ENCODE measurements around the gene GRIK1.

The GRIK1 gene

GRCh38 chr21:29626801-29627470, 312.9 kb downstream of the GRIK1 start:
- H3K4me3 ChIP-seq (ENCODE audit: low read length, poor library complexity, severe bottlenecking) = no peak overlapping the region
- H3K9ac ChIP-seq (ENCODE audit: low read depth, low read length, poor library complexity, severe bottlenecking) = no peak overlapping the region
- no peak overlapping the region for H3K4me2 ChIP-seq (ENCODE audit: low read depth, low read length, poor library complexity, severe bottlenecking)
- H2AFZ ChIP-seq (ENCODE audit: low read length) = no peak overlapping the region
- H3K79me2 ChIP-seq (ENCODE audit: insufficient read depth, low read length) = no peaks in the 10 kb centered on the region
- H4K20me1 ChIP-seq (ENCODE audit: insufficient read depth, low read length, poor library complexity, severe bottlenecking) = no peaks in the 10 kb centered on the region
- H3F3A ChIP-seq (ENCODE audit: low read depth) = no peaks in the 10 kb centered on the region
- no peaks in the 10 kb centered on the region for H3K36me3 ChIP-seq (ENCODE audit: insufficient read depth, low read length)
- TF ChIP-seq CTCF (conservative IDR thresholded peaks at IDR 0.05; ENCODE audit: low read length) (no peak), EZH2phosphoT487 (IDR thresholded peaks at IDR 0.05; ENCODE audit: borderline replicate concordance) (no peak)
- H3K27me3 ChIP-seq (ENCODE audit: insufficient read depth, low read length, poor library complexity, severe bottlenecking) = no peaks in the 10 kb centered on the region
- H3K4me1 ChIP-seq (ENCODE audit: insufficient read depth, low read length, poor library complexity, severe bottlenecking) = no peaks in the 10 kb centered on the region
- no peaks in the 10 kb centered on the region for H3K9me2 ChIP-seq (replicated peaks; ENCODE audit: low read depth, low read length)
- no peaks in the 10 kb centered on the region for H3K9me3 ChIP-seq (ENCODE audit: insufficient read depth, low read depth, low read length)

GRCh38 chr21:29625990-29626389, 313.8 kb downstream of the GRIK1 start:
- Histone ChIP-seq H3K9me3 (ENCODE audit: insufficient read depth, low read depth, low read length) (no peaks in the 10 kb centered on the region), H3K79me2 (ENCODE audit: insufficient read depth, low read length) (no peaks in the 10 kb centered on the region), H4K20me1 (ENCODE audit: insufficient read depth, low read length, poor library complexity, severe bottlenecking) (no peaks in the 10 kb centered on the region), H3K4me2 (ENCODE audit: low read depth, low read length, poor library complexity, severe bottlenecking) (no peak overlapping the region), H3K9me2 (replicated peaks; ENCODE audit: low read depth, low read length) (no peaks in the 10 kb centered on the region), H3K27me3 (ENCODE audit: insufficient read depth, low read length, poor library complexity, severe bottlenecking) (no peaks in the 10 kb centered on the region), H3K36me3 (ENCODE audit: insufficient read depth, low read length) (no peaks in the 10 kb centered on the region), H2AFZ (ENCODE audit: low read length) (no peak overlapping the region), H3K9ac (ENCODE audit: low read depth, low read length, poor library complexity, severe bottlenecking) (no peak overlapping the region), H3F3A (ENCODE audit: low read depth) (no peaks in the 10 kb centered on the region), H3K4me1 (ENCODE audit: insufficient read depth, low read length, poor library complexity, severe bottlenecking) (no peaks in the 10 kb centered on the region), H3K4me3 (ENCODE audit: low read length, poor library complexity, severe bottlenecking) (no peak overlapping the region)
- no peak for TF ChIP-seq CTCF (conservative IDR thresholded peaks at IDR 0.05; ENCODE audit: low read length)
- TF ChIP-seq EZH2phosphoT487 (IDR thresholded peaks at IDR 0.05; ENCODE audit: borderline replicate concordance) = no peak

- Histone ChIP-seq H3F3A (ENCODE audit: low read depth) (no peaks in the 10 kb centered on the region), H2AFZ (ENCODE audit: low read length) (no peak overlapping the region), H3K9me3 (ENCODE audit: insufficient read depth, low read depth, low read length) (no peaks in the 10 kb centered on the region), H3K79me2 (ENCODE audit: insufficient read depth, low read length) (no peaks in the 10 kb centered on the region), H3K4me2 (ENCODE audit: low read depth, low read length, poor library complexity, severe bottlenecking) (no peak overlapping the region), H3K4me3 (ENCODE audit: low read length, poor library complexity, severe bottlenecking) (no peak overlapping the region), H3K9me2 (replicated peaks; ENCODE audit: low read depth, low read length) (no peaks in the 10 kb centered on the region), H3K4me1 (ENCODE audit: insufficient read depth, low read length, poor library complexity, severe bottlenecking) (no peaks in the 10 kb centered on the region), H3K36me3 (ENCODE audit: insufficient read depth, low read length) (no peaks in the 10 kb centered on the region), H3K27me3 (ENCODE audit: insufficient read depth, low read length, poor library complexity, severe bottlenecking) (no peaks in the 10 kb centered on the region), H3K9ac (ENCODE audit: low read depth, low read length, poor library complexity, severe bottlenecking) (no peak overlapping the region), H4K20me1 (ENCODE audit: insufficient read depth, low read length, poor library complexity, severe bottlenecking) (no peaks in the 10 kb centered on the region)
- no peak for TF ChIP-seq CTCF (conservative IDR thresholded peaks at IDR 0.05; ENCODE audit: low read length)
- TF ChIP-seq EZH2phosphoT487 (IDR thresholded peaks at IDR 0.05; ENCODE audit: borderline replicate concordance) = no peak
Observed at GRCh38 chr21:29624776-29625175, 315.0 kb downstream of the GRIK1 start.

Data from Loucy (cell line).